ENCODE measurements around the gene ACTR10.

The ACTR10 gene

GRCh38 chr14:58282925-58283593 lies 83.1 kb downstream of the ACTR10 start:
- no peak for DNase-seq

GRCh38 chr14:58283730-58284129 lies 83.8 kb downstream of the ACTR10 start:
- DNase-seq: no peak

GRCh38 chr14:58285132-58285531 lies 85.2 kb downstream of the ACTR10 start:
- no peak for DNase-seq

Measured in SIG-M5 (cell line).